Immature natural killer cell (primary cell): ENCODE results near the gene S100B. TPM values are rescaled to one million over a fixed set of nuclear protein-coding genes. Genes with fewer than 3 reads are reported as not detected.
A peak's percentile ranks its signal among the peaks of the same experiment; 100 is the strongest.

Experiments used
- DNase-seq, 3 donors: peaks; one replicate each; pipeline ENCODE4 v3.0.0; 2022; ENCODE audit warnings: mixed read lengths in 1 of 3
- H3K27ac Mint-ChIP-seq, 6 donors: one replicate each; pipeline ENCODE4 v1.8.0; 2020; ENCODE audit warnings: mixed read lengths in 6 of 6, mild to moderate bottlenecking in 5 of 6, inconsistent platforms in 4 of 6, moderate library complexity in 3 of 6
- H3K27me3 Mint-ChIP-seq, 3 donors: one replicate each; pipeline ENCODE4 v1.8.0; 2020 to 2021; ENCODE audit warnings: low read depth in 3 of 3, mild to moderate bottlenecking in 3 of 3, mixed read lengths in 3 of 3, moderate library complexity in 3 of 3, inconsistent platforms in 1 of 3
- H3K36me3 Mint-ChIP-seq, 3 donors: one replicate each; pipeline ENCODE4 v1.8.0; 2020; ENCODE audit warnings: mixed read lengths in 3 of 3, inconsistent platforms in 2 of 3, mild to moderate bottlenecking in 2 of 3
- H3K4me1 Mint-ChIP-seq, 2 donors: one replicate each; pipeline ENCODE4 v1.8.0; 2020; ENCODE audit warnings: inconsistent platforms in 2 of 2, mild to moderate bottlenecking in 2 of 2, mixed read lengths in 2 of 2, moderate library complexity in 1 of 2
- H3K4me3 Mint-ChIP-seq, 5 donors: one replicate each; pipeline ENCODE4 v1.8.0; 2020; ENCODE audit warnings: mild to moderate bottlenecking in 5 of 5, mixed read lengths in 5 of 5, inconsistent platforms in 3 of 5, moderate library complexity in 3 of 5
- H3K9me3 Mint-ChIP-seq, 6 donors: one replicate each; pipeline ENCODE4 v1.8.0; 2020; ENCODE audit warnings: mild to moderate bottlenecking in 6 of 6, mixed read lengths in 6 of 6, inconsistent platforms in 4 of 6, moderate library complexity in 3 of 6
- polyA plus RNA-seq, 3 donors: library from polyadenylated mRNA; unstranded; fragments of 300-500 nt; fragmentation: Illumina TruSeq; gene quantifications; one replicate each; pipeline ENCODE4 v1.2.3, GENCODE V29; 2021

S100B gene
- polyA plus RNA-seq, 3 donors from 2014 or later, result 12.6 to 138 (median 67.6) TPM

GRCh38 chr21:46607636-46608035, 2.8 kb upstream of the S100B start:
- peak overlapping the region; percentile 22 to 96 (median 91) for H3K27ac Mint-ChIP-seq

GRCh38 chr21:46606427-46606813, 1.5 kb upstream of the S100B start:
- peaks cover 0 to 2% (median 0%) of the 10 kb centered on the region in 6 donors for H3K9me3 Mint-ChIP-seq
- DNase-seq, result no peak
- peaks cover 70 to 80% of the 10 kb centered on the region in 2 donors for H3K4me1 Mint-ChIP-seq
- H3K36me3 Mint-ChIP-seq, result peaks cover 0 to 4% (median 0%) of the 10 kb centered on the region in 3 donors
- H3K27me3 Mint-ChIP-seq, result peaks cover 0 to 5% (median 2%) of the 10 kb centered on the region in 3 donors
- H3K27ac Mint-ChIP-seq, result peak overlapping the region; percentile 88 to 96 (median 92)
- H3K4me3 Mint-ChIP-seq, result peak overlapping the region; percentile 81 to 90 (median 82)

More at GRCh38 chr21:46607636-46608035, 2.8 kb upstream of the S100B start:
- no peak for DNase-seq
- H3K27me3 Mint-ChIP-seq, result peaks cover 0 to 5% (median 2%) of the 10 kb centered on the region in 3 donors
- H3K36me3 Mint-ChIP-seq, result peaks cover 0 to 6% (median 0%) of the 10 kb centered on the region in 3 donors
- peaks cover 0 to 2% (median 0%) of the 10 kb centered on the region in 6 donors for H3K9me3 Mint-ChIP-seq
- peak overlapping the region in 4 of 5 donors; percentile 38 to 64 (median 54) for H3K4me3 Mint-ChIP-seq
- peaks cover 69 to 73% of the 10 kb centered on the region in 2 donors for H3K4me1 Mint-ChIP-seq

- H3K4me1 Mint-ChIP-seq, result peaks cover 69 to 78% of the 10 kb centered on the region in 2 donors
- peaks cover 0 to 5% (median 2%) of the 10 kb centered on the region in 3 donors for H3K27me3 Mint-ChIP-seq
- peaks cover 0 to 3% (median 0%) of the 10 kb centered on the region in 3 donors for H3K36me3 Mint-ChIP-seq
- peak overlapping the region; percentile 88 to 96 (median 92) for H3K27ac Mint-ChIP-seq
- peak overlapping the region; percentile 81 to 90 (median 82) for H3K4me3 Mint-ChIP-seq
- peak; percentile 75 to 81 (median 80) for DNase-seq
- H3K9me3 Mint-ChIP-seq, result peaks cover 0 to 2% (median 0%) of the 10 kb centered on the region in 6 donors
These were observed 1.0 kb upstream of the S100B start for GRCh38 chr21:46605767-46606426.

DNA sequence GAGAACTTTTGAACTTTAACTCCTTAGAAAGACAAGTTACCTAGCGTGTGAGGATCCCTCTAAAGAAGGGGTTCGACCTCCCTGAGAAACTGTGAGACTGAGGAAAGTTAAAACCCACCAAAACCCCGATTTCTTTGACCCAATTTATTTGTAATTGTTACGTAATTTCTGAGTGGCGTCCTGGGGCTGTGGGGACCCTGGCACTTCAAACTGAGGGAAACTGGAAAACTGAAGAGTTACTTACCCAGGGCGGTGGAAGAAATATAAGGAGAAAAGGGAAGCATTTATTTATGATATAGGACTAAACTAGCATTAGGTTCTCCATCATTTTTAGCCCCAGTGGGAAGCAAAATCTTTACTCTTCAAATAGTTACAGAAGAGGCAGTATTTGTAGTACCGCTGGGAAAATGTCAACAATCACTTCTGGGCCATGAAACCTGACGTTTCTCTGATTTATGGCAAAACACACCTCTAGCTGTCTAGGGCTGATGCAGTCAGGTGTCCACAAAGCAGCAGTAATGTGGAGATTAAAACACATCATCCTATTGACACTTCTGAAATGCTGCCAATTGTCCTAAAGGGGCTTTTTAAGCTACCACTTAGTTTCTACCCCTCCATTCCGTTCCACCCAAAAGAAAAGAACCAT, 430 bp downstream of the S100B start:
- no peak for DNase-seq
- Mint-ChIP-seq H3K27me3 (peaks cover 0 to 5% (median 0%) of the 10 kb centered on the region in 3 donors), H3K4me3 (peak overlapping the region in 3 of 5 donors; percentile 39 to 90 (median 82)), H3K4me1 (peaks cover 55 to 64% of the 10 kb centered on the region in 2 donors), H3K27ac (peak overlapping the region; percentile 83 to 95 (median 90)), H3K9me3 (no peaks in the 10 kb centered on the region), H3K36me3 (peaks cover 0 to 7% (median 0%) of the 10 kb centered on the region in 3 donors)

- no peak for DNase-seq
- Mint-ChIP-seq H3K27ac (no peak overlapping the region), H3K9me3 (no peaks in the 10 kb centered on the region), H3K36me3 (peaks cover 0 to 7% (median 0%) of the 10 kb centered on the region in 3 donors), H3K27me3 (peaks cover 0 to 5% (median 0%) of the 10 kb centered on the region in 3 donors), H3K4me3 (peak overlapping the region in 1 of 5 donors; percentile 10), H3K4me1 (peaks cover 45 to 52% of the 10 kb centered on the region in 2 donors)
These were observed 1.7 kb downstream of the S100B start for GRCh38 chr21:46603228-46603627.

DNA sequence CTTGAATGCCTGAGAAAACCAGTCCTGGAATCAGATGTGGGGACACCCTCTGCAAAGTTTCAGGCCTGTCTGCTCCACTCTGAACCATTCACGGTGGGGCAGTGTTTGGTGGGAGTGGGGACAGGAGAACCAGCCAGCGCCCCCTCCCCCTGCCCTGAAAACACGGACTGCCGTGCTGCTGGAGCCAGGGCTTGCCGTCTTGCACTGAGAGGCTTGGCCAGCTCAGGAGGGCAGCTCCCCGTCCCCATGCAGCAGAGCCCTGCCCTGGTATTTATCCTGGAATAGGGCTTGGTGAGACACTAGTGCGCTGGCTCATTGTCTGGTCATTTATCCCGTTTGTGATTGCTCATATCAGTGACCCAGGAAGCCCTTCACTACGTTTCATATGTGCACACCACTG, 3.9 kb downstream of the S100B start:
- H3K36me3 Mint-ChIP-seq, result peaks cover 0 to 7% (median 0%) of the 10 kb centered on the region in 3 donors
- no peaks in the 10 kb centered on the region for H3K9me3 Mint-ChIP-seq
- DNase-seq, result no peak
- peaks cover 22 to 30% of the 10 kb centered on the region in 2 donors for H3K4me1 Mint-ChIP-seq
- no peak overlapping the region for H3K4me3 Mint-ChIP-seq
- H3K27me3 Mint-ChIP-seq, result peaks cover 0 to 4% (median 0%) of the 10 kb centered on the region in 3 donors
- H3K27ac Mint-ChIP-seq, result peak overlapping the region in 3 of 6 donors; percentile 23 to 62 (median 41)

DNA sequence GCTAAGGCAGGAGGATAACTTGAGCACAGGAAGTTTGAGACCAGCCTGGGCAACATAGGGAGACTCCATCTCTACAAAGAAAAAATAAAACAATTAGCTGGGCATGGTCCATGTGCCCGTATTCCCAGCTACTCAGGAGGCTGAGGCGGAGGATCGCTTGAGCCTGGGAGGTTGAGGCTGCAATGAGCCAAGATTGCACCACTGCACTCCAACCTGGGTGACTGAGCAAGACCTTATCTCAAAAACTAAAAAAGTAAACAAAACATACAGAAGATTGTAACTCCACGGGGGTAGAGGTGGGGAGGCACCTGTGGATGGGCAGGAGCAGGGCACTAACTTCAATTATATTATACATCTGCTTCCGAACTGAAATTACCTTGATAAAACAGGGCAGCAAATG, 4.6 kb downstream of the S100B start:
- peaks cover 0 to under 1% (median 0%) of the 10 kb centered on the region in 3 donors for H3K27me3 Mint-ChIP-seq
- H3K4me3 Mint-ChIP-seq, result no peak overlapping the region
- H3K9me3 Mint-ChIP-seq, result peaks cover 0 to 3% (median 0%) of the 10 kb centered on the region in 6 donors
- peaks cover 0 to 7% (median 0%) of the 10 kb centered on the region in 3 donors for H3K36me3 Mint-ChIP-seq
- peaks cover 16 to 30% of the 10 kb centered on the region in 2 donors for H3K4me1 Mint-ChIP-seq
- H3K27ac Mint-ChIP-seq, result peak overlapping the region in 2 of 6 donors; percentile 18 to 40
- no peak for DNase-seq

GRCh38 chr21:46598581-46599572, 6.0 kb downstream of the S100B start:
- H3K9me3 Mint-ChIP-seq, result peaks cover 0 to 6% (median 0%) of the 10 kb centered on the region in 6 donors
- H3K4me1 Mint-ChIP-seq, result peaks cover 3 to 18% of the 10 kb centered on the region in 2 donors
- DNase-seq, result no peak
- H3K27me3 Mint-ChIP-seq, result no peaks in the 10 kb centered on the region
- no peak overlapping the region for H3K27ac Mint-ChIP-seq
- H3K4me3 Mint-ChIP-seq, result no peak overlapping the region
- H3K36me3 Mint-ChIP-seq, result peaks cover 0 to 7% (median 0%) of the 10 kb centered on the region in 3 donors

- Mint-ChIP-seq H3K9me3 (peaks cover 0 to 8% (median 4%) of the 10 kb centered on the region in 6 donors), H3K27ac (no peak overlapping the region), H3K27me3 (no peaks in the 10 kb centered on the region), H3K36me3 (peaks cover 2 to 7% (median 4%) of the 10 kb centered on the region in 3 donors), H3K4me3 (no peak overlapping the region), H3K4me1 (peaks cover 1 to 25% of the 10 kb centered on the region in 2 donors)
- no peak for DNase-seq
These were observed 7.0 kb downstream of the S100B start for GRCh38 chr21:46597896-46598343.

GRCh38 chr21:46597031-46597430, 7.9 kb downstream of the S100B start:
- no peak overlapping the region for H3K4me3 Mint-ChIP-seq
- H3K9me3 Mint-ChIP-seq, result peaks cover 0 to 9% (median 5%) of the 10 kb centered on the region in 6 donors
- peaks cover 0 to 20% of the 10 kb centered on the region in 2 donors for H3K4me1 Mint-ChIP-seq
- H3K27ac Mint-ChIP-seq, result no peak overlapping the region
- no peak for DNase-seq
- H3K27me3 Mint-ChIP-seq, result no peaks in the 10 kb centered on the region
- peaks cover 3 to 7% (median 7%) of the 10 kb centered on the region in 3 donors for H3K36me3 Mint-ChIP-seq

GRCh38 chr21:46596201-46596600, 8.7 kb downstream of the S100B start:
- peaks cover 0 to 16% (median 9%) of the 10 kb centered on the region in 6 donors for H3K9me3 Mint-ChIP-seq
- H3K4me3 Mint-ChIP-seq, result no peak overlapping the region
- DNase-seq, result no peak
- H3K27me3 Mint-ChIP-seq, result no peaks in the 10 kb centered on the region
- H3K27ac Mint-ChIP-seq, result peak overlapping the region in 1 of 6 donors; percentile 27
- H3K36me3 Mint-ChIP-seq, result peaks cover 7 to 14% (median 12%) of the 10 kb centered on the region in 3 donors
- H3K4me1 Mint-ChIP-seq, result peaks cover 0 to 25% of the 10 kb centered on the region in 2 donors

DNA sequence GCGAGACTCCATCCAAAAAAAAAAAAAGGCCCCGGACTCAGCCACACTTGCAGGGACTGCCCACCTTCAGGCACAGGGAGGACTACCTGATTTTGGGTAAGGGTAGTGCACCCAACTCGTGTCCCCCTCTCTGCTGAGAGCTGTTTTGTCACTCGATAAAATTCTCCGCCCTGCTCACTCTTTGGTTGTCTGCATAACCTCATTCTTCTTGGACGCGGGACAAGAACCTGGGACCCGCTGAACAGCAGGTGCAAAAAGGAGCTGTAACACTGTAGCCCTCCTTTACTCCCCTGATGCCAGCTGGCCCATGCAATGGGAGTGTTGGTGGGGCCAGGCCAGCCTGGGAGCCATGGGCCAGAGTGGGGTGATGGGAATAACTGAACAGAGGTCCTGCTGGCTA, 10.6 kb downstream of the S100B start:
- peaks cover 0 to 30% of the 10 kb centered on the region in 2 donors for H3K4me1 Mint-ChIP-seq
- H3K4me3 Mint-ChIP-seq, result no peak overlapping the region
- H3K27ac Mint-ChIP-seq, result no peak overlapping the region
- peaks cover 0 to 4% (median 0%) of the 10 kb centered on the region in 3 donors for H3K27me3 Mint-ChIP-seq
- DNase-seq, result no peak
- peaks cover 15 to 21% (median 18%) of the 10 kb centered on the region in 3 donors for H3K36me3 Mint-ChIP-seq
- H3K9me3 Mint-ChIP-seq, result peaks cover 3 to 33% (median 21%) of the 10 kb centered on the region in 6 donors
